Measurements from ENCODE around the gene CLRN3.

Gene CLRN3

DNA sequence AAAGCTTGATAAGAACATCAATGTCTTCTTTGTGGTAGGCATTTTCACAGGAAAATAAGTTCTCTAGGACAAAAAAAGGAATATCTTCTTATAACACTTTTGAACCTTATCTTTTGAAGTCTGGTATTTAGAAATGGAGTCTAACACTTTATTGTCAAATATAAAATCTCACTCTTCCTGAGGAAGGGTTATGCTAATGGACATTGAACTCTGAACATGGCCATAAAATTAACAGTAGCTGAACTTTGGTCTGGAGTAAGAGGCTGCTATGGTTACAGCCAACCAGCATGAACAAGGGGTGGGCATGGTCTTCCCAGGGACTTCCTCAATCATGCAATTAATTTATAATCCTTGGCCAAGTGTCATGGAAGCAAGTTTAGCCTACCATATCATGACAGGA, at the start of gene CLRN3:
TSS of gene CLRN3 (minus strand) at position 199 of the 400 bp plus-strand sequence. CDS start at position 42, 157 bp downstream.
- in situ Hi-C loops (cut with MboI; ENCODE audit: low pct_unique_long_range_greater_than_20kb, low sequenced_read_pairs), result no loop called here
- DNase-seq, result no peak

GRCh38 chr10:127940866-127941640, 48.3 kb upstream of the CLRN3 start:
- DNase-seq, result no peak
- in situ Hi-C loops (cut with MboI; ENCODE audit: low pct_unique_long_range_greater_than_20kb, low sequenced_read_pairs), result no loop called here

- DNase-seq, result no peak
- in situ Hi-C loops (cut with MboI; ENCODE audit: low pct_unique_long_range_greater_than_20kb, low sequenced_read_pairs), result no loop called here
Observed at GRCh38 chr10:127939786-127940330, 47.1 kb upstream of the CLRN3 start.

DNA sequence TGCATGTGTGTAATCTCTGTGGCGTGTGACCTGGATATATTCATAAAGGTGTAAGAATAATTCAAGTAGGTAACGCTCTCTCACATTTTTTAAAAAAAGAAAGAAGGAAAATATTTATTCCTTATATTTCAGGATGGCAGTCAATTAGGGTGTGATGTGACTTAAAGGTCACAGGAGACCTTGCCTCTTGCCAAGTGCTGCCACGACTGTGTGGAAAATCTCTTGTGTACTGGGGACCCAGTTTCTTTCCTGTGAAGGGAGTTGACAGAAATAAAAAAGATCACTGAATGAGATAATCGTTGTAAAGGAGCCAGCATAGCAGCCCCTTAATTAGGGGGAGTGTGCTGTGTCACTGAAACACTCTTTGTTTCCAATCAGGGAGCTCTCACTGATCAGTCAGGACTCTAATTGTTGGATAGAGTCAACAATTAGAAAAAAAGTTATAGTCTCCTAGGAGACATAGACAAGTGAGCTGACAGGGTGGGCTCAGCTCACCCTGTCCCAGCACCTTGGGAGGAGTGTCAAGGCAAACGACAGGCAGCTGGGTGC, 45.2 kb upstream of the CLRN3 start:
- in situ Hi-C loops (cut with MboI; ENCODE audit: low pct_unique_long_range_greater_than_20kb, low sequenced_read_pairs), result no loop called here
- no peak for DNase-seq

GRCh38 chr10:127937069-127937468, 44.3 kb upstream of the CLRN3 start:
- in situ Hi-C loops (cut with MboI; ENCODE audit: low pct_unique_long_range_greater_than_20kb, low sequenced_read_pairs), result no loop called here

GRCh38 chr10:127935071-127935561, 42.4 kb upstream of the CLRN3 start:
- in situ Hi-C loops (cut with MboI; ENCODE audit: low pct_unique_long_range_greater_than_20kb, low sequenced_read_pairs), result no loop called here
- DNase-seq, result no peak

More at GRCh38 chr10:127937069-127937468, 44.3 kb upstream of the CLRN3 start:
- no peak for DNase-seq

DNA sequence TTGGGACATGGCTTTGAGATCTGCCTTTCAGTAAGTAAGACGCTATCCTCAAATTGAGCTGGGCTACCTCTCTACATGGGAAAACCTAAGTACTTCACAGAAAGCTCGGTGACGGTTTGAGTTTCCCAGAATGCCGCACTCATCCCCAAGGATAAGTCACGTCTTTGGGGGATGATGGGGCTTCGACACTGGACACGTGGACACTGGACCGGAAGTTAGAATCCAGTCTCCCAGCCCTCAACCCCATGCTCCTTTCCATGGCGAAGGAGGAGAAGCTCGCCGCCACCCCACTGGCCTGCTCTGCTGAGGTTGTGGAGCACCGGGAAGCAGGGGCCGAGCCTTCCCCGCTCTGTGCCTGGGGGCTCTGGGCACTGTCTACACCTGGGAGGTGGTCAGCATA, 41.6 kb upstream of the CLRN3 start:
- in situ Hi-C loops (cut with MboI; ENCODE audit: low pct_unique_long_range_greater_than_20kb, low sequenced_read_pairs), result no loop called here
- DNase-seq, result no peak

- in situ Hi-C loops (cut with MboI; ENCODE audit: low pct_unique_long_range_greater_than_20kb, low sequenced_read_pairs), result no loop called here
- DNase-seq, result no peak
Observed at GRCh38 chr10:127933271-127933670, 40.5 kb upstream of the CLRN3 start.

- DNase-seq, result no peak
- in situ Hi-C loops (cut with MboI; ENCODE audit: low pct_unique_long_range_greater_than_20kb, low sequenced_read_pairs), result no loop called here
Observed at GRCh38 chr10:127932521-127933270, 40.0 kb upstream of the CLRN3 start.

DNA sequence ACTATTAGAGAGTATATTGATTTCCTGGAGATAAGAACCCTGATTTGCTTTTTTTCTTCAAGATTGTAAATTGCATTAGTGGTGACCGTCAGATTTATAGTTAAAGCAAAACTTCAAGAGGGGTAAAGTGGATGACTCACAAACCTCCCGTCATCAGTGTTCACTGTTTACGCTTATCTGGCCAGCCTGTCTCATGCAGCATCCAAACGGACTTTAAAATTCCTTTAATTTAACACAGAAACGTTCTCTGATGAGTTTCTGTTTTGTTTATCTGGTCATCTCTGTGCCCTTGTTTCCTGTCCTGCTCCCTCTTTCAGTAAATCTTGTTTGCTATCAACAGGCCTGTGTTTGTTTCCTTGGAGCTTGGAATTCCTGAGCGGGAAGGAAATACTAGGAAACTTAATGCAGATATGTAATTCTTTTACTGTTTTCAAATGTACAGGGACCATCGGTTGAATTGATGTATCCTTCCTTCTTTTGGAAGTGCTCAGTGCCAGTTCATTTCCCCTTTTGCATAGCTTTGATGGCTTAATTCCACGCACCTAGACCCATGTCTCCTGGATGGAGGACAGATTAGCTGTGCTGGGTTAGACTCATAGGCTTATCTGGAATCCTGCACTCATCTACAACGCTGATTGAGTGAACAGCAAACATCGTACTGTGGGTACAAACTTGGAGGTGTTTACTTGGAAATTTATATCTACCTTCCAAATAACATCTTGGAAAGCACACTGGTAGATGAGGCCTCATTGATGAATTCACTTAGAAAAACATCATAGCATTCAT, 35.5 kb upstream of the CLRN3 start:
- in situ Hi-C loops (cut with MboI; ENCODE audit: low pct_unique_long_range_greater_than_20kb, low sequenced_read_pairs), result no loop called here
- no peak for DNase-seq

GRCh38 chr10:127926455-127926854, 33.7 kb upstream of the CLRN3 start:
- DNase-seq, result no peak
- in situ Hi-C loops (cut with MboI; ENCODE audit: low pct_unique_long_range_greater_than_20kb, low sequenced_read_pairs), result no loop called here

GRCh38 chr10:127925471-127926207, 32.9 kb upstream of the CLRN3 start:
- DNase-seq, result no peak
- in situ Hi-C loops (cut with MboI; ENCODE audit: low pct_unique_long_range_greater_than_20kb, low sequenced_read_pairs), result no loop called here

GRCh38 chr10:127923646-127924045, 30.9 kb upstream of the CLRN3 start:
- DNase-seq, result no peak
- in situ Hi-C loops (cut with MboI; ENCODE audit: low pct_unique_long_range_greater_than_20kb, low sequenced_read_pairs), result loop anchor here (25.0 kb wide), 1 partner anchor 89 kb away; no protein-coding TSS in a partner anchor

DNA sequence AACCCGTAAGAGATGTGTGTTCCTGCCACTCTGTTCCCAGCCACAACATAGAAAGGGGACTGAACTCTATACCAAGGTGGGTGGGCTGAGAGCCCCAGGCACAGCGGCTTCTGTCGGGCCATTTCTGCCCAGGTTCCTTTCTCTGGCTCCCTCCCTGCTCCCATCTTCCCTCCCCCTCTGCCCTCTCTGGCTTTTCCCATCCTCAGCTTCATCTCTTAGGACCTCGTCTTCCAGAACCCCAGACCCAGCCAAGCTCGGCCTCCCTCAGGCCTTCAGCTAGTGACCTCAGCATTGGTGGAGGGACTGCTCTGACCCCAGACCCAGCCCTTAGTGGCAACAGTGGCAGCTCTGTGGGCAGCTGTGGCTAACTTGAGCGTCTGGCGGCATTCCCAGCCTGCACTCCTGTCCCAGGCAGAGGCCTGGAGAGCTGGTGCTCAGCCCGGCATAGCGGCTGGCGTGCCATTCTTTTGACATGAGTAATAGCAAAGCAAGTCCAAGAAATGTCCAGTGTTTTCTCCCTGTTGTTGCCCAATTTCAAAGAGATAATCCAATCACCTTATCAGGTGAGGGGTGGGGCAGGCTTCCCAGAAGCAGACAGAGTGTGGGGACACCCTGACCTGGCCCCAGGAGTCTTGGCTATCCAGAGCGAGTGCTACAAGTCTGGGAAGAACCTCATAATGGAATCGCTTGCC, 30.1 kb upstream of the CLRN3 start:
- DNase-seq, result no peak
- in situ Hi-C loops (cut with MboI; ENCODE audit: low pct_unique_long_range_greater_than_20kb, low sequenced_read_pairs), result loop anchor here (25.0 kb wide), 1 partner anchor 89 kb away; no protein-coding TSS in a partner anchor

- in situ Hi-C loops (cut with MboI; ENCODE audit: low pct_unique_long_range_greater_than_20kb, low sequenced_read_pairs), result loop anchor here (25.0 kb wide), 1 partner anchor 90 kb away; no protein-coding TSS in a partner anchor
- no peak for DNase-seq
Observed at GRCh38 chr10:127922206-127922605, 29.5 kb upstream of the CLRN3 start.

DNA sequence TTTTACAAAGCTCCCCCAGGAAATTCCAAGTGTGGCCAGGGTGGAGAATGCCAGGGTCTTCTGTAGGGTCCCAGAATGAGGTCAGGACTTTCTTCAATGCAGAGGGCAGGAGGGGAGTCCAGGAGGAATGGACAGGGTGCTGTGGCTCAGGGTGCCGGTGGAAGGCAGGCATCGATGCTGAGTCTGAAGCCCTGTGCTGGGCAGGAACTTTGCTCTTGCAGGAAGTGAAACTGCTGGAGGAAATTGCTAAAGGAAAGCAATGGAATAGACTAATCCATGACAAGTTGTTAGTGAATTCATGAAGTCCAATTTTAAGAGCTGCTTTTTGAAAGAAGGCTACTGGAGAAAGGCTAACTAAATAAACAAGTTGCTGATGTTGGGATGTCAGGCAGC, 29.0 kb upstream of the CLRN3 start:
- in situ Hi-C loops (cut with MboI; ENCODE audit: low pct_unique_long_range_greater_than_20kb, low sequenced_read_pairs), result loop anchor here (25.0 kb wide), 1 partner anchor 91 kb away; no protein-coding TSS in a partner anchor
- no peak for DNase-seq

DNA sequence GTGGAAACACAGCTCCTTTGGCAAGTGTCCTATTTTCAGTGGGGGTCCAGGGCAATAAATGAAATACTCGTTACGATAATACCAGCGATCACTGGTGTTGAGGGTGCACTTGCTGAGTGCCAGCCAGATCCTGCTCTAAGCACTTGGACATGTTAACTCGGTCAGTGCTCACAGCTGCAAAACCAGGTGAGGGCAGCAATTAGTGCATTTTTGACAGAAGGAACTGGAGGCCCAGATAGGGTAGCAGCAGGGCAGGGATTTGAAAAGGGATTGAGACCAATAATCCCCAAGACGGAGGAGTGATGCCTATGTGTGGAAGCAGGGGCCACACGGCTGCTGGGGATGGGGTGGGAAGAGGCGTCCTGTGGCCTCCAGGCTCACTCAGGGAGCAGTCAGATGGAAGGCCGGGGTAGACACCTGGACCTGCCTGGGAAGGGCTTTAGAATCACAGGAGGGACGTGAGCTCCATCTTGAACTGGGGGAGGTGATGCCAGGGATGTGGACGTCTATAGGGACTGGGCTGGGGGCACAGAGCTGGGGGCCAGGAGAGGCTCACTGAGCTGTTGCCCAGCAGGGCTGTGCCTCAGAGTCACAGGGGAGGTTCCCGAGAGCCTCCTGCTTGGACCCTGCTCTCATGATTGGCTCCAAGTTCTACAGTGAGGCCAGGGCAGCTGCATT, 28.5 kb upstream of the CLRN3 start:
- in situ Hi-C loops (cut with MboI; ENCODE audit: low pct_unique_long_range_greater_than_20kb, low sequenced_read_pairs), result loop anchor here (25.0 kb wide), 1 partner anchor 91 kb away; no protein-coding TSS in a partner anchor
- DNase-seq, result no peak
